Right lobe of liver (tissue), 4 donors: ENCODE data around the gene CHMP4B.

Experiments used
- CTCF ChIP-seq, 4 donors: fragments of 200-600 bp in 3 of 4; fragments of 450-650 bp in 1 of 4; IDR thresholded peaks; one replicate each; pipeline versions ENCODE4 v1.5.1 to v1.8.0; 2016 to 2022; ENCODE audit warnings: antibody characterized with exemption in 4 of 4, mild to moderate bottlenecking in 2 of 4
- POLR2A ChIP-seq: fragments of 450-650 bp; IDR thresholded peaks from one replicate; pipeline ENCODE4 v1.6.1; 2017; ENCODE audit warnings: antibody characterized with exemption, mild to moderate bottlenecking
- donor health status: DM: no; HTN: no; CAD: no.
- donor health status: DM: no; HTN: no; CAD: no.
- donor health status: DM: no; HTN: yes; CAD: no.

GRCh38 chr20:33852626-33853506 lies 41.7 kb downstream of the CHMP4B start:
- TF ChIP-seq POLR2A: no peak
- no peak for TF ChIP-seq CTCF (IDR thresholded peaks at IDR 0.05)
